SKM-1 treated with dmso at 0.1 percent for 144 hours (cell line): Measurements from ENCODE around the gene ZRSR2.

Experiments used
- DNase-seq: peaks from one replicate; lab custom pipeline; 2025; ENCODE audit not compliant: unreplicated experiment; lab: John Stamatoyannopoulos, UW

Gene ZRSR2

GRCh38 chrX:15849555-15849954, 59.3 kb downstream of the ZRSR2 start:
- no peak for DNase-seq

- no peak for DNase-seq
Measured at GRCh38 chrX:15853586-15854079, 63.3 kb downstream of the ZRSR2 start.

GRCh38 chrX:15854080-15854655, 63.9 kb downstream of the ZRSR2 start:
- no peak for DNase-seq

- peak; percentile 78 for DNase-seq
Measured at GRCh38 chrX:15854712-15855567, 64.7 kb downstream of the ZRSR2 start, which contains the start of gene AP1S2. AP1S2 (minus strand) TSS chrX:15854813; CDS start chrX:15852524, 2,289 bp downstream.

GRCh38 chrX:15855568-15856221, 65.4 kb downstream of the ZRSR2 start:
- DNase-seq, result no peak

- no peak for DNase-seq
Measured at GRCh38 chrX:15856222-15856587, 65.9 kb downstream of the ZRSR2 start.

GRCh38 chrX:15856636-15857035, 66.4 kb downstream of the ZRSR2 start:
- no peak for DNase-seq

GRCh38 chrX:15858051-15858450, 67.8 kb downstream of the ZRSR2 start:
- no peak for DNase-seq

GRCh38 chrX:15860921-15861320, 70.6 kb downstream of the ZRSR2 start:
- no peak for DNase-seq

- DNase-seq, result no peak
Measured at GRCh38 chrX:15864023-15864422, 73.7 kb downstream of the ZRSR2 start.

GRCh38 chrX:15864629-15865028, 74.3 kb downstream of the ZRSR2 start:
- DNase-seq, result no peak

- DNase-seq, result no peak
Measured at GRCh38 chrX:15866147-15866546, 75.9 kb downstream of the ZRSR2 start.

- DNase-seq, result no peak
Measured at GRCh38 chrX:15869695-15870094, 79.4 kb downstream of the ZRSR2 start.

- no peak for DNase-seq
Measured at GRCh38 chrX:15870310-15870709, 80.0 kb downstream of the ZRSR2 start.
